Measurements from ENCODE around the gene CAPN9.

- TF ChIP-seq POLR2AphosphoS5 (IDR thresholded peaks at IDR 0.05; ENCODE audit: borderline replicate concordance, low read depth, low read length) = no peak
- no peak for TF ChIP-seq EZH2 (IDR thresholded peaks at IDR 0.05)
- TF ChIP-seq FOXP2 (optimal IDR thresholded peaks at IDR 0.05; ENCODE audit: control extremely low read depth, extremely low read length, insufficient read depth) = no peak
Observed at GRCh38 chr1:230743899-230744298, 3.3 kb upstream of the CAPN9 start.

All from SK-N-MC (cell line).